IMR-90 (cell line): ENCODE data around the gene PCA3. TPM values are rescaled to one million over a fixed set of nuclear protein-coding genes. Genes with fewer than 3 reads are reported as not detected.

Experiments
- ATAC-seq: fragments of 200-7000 bp; cut with Tn5 transposase; 2 replicates; pipeline ENCODE4 v1.9.1; 2020; ENCODE audit warnings: low read depth, mild to moderate bottlenecking, moderate library complexity
- BruUV-seq: library from RNA; stranded (reverse); fragments of 400-500 nt; replicated peaks from 2 replicates; lab custom pipeline; 2021; lab: Mats Ljungman, UMichigan
- CTCF ChIA-PET: fragments of 300-600 bp; formaldehyde crosslinking; extraction: SDS; loops from one replicate; lab custom pipeline; 2021; ENCODE audit warnings: antibody characterized with exemption; lab: Yijun Ruan, JAX
- POLR2A ChIA-PET: fragments of 300-600 bp; sonication (Branson Sonifier 250); formaldehyde crosslinking; loops from one replicate; lab custom pipeline; 2022; ENCODE audit warnings: antibody characterized with exemption; ENCODE audit not compliant: unreplicated experiment; lab: Charles Lee
- DNase-seq: peaks from one replicate; pipeline ENCODE4 v3.0.0; 2013
- H2AFZ ChIP-seq: replicated peaks from 2 replicates; pipeline ENCODE3; 2013; ENCODE audit warnings: low read length, mild to moderate bottlenecking; ENCODE audit not compliant: poor library complexity
- H2AK5ac ChIP-seq: 2 replicates; pipeline ENCODE4 v1.6.1; 2013; ENCODE audit warnings: low read depth, low read length, inconsistent platforms
- H2AK9ac ChIP-seq: replicated peaks from 2 replicates; pipeline ENCODE3; 2013; ENCODE audit warnings: mild to moderate bottlenecking, low read depth, low read length, moderate library complexity; ENCODE audit not compliant: poor library complexity
- H2BK120ac ChIP-seq: 2 replicates; pipeline ENCODE4 v1.6.1; 2013; ENCODE audit warnings: low read depth, low read length, inconsistent platforms
- H2BK15ac ChIP-seq: 3 replicates; pipeline ENCODE4 v1.6.1; 2013; ENCODE audit warnings: low read depth, low read length, inconsistent platforms
- H2BK20ac ChIP-seq: 2 replicates; pipeline ENCODE4 v1.6.1; 2013; ENCODE audit warnings: low read depth, mild to moderate bottlenecking, inconsistent platforms, low read length, moderate library complexity
- H2BK5ac ChIP-seq: 2 replicates; pipeline ENCODE4 v1.6.1; 2013; ENCODE audit warnings: mild to moderate bottlenecking, low read depth, low read length, inconsistent platforms; ENCODE audit not compliant: poor library complexity, severe bottlenecking
- H3K14ac ChIP-seq: replicated peaks from 2 replicates; pipeline ENCODE4 v1.6.1; 2013; ENCODE audit warnings: low read depth, low read length, inconsistent platforms
- H3K18ac ChIP-seq: 2 replicates; pipeline ENCODE4 v1.6.1; 2013; ENCODE audit warnings: low read depth, low read length, control low read depth
- H3K23ac ChIP-seq: 2 replicates; pipeline ENCODE4 v1.6.1; 2013; ENCODE audit warnings: low read depth, low read length, inconsistent platforms
- H3K27ac ChIP-seq: 2 replicates; pipeline ENCODE4 v1.5.1; 2013; ENCODE audit warnings: mild to moderate bottlenecking, control low read depth, low read length; ENCODE audit not compliant: insufficient read depth
- H3K27me3 ChIP-seq: 2 replicates; pipeline ENCODE4 v1.6.1; 2013; ENCODE audit warnings: low read length; ENCODE audit not compliant: control insufficient read depth, insufficient read depth
- H3K36me3 ChIP-seq: 2 replicates; pipeline ENCODE4 v1.6.1; 2013; ENCODE audit warnings: low read length, mixed read lengths; ENCODE audit not compliant: control insufficient read depth, insufficient read depth
- H3K4ac ChIP-seq: 2 replicates; pipeline ENCODE4 v1.6.1; 2013; ENCODE audit warnings: low read depth, low read length, inconsistent platforms
- H3K4me1 ChIP-seq: 2 replicates; pipeline ENCODE4 v1.6.1; 2013; ENCODE audit warnings: low read length, mixed read lengths; ENCODE audit not compliant: control insufficient read depth, insufficient read depth
- H3K4me2 ChIP-seq: 2 replicates; pipeline ENCODE4 v1.6.1; 2013; ENCODE audit warnings: low read depth, mild to moderate bottlenecking, control low read depth, low read length, moderate library complexity
- H3K4me3 ChIP-seq: 2 replicates; pipeline ENCODE4 v1.5.1; 2013; ENCODE audit warnings: low read depth, mild to moderate bottlenecking, control low read depth, low read length, moderate library complexity; ENCODE audit not compliant: insufficient read depth
- H3K56ac ChIP-seq: 2 replicates; pipeline ENCODE4 v1.6.1; 2013; ENCODE audit warnings: low read length, inconsistent platforms; ENCODE audit not compliant: insufficient read depth; ENCODE audit errors: extremely low read depth
- H3K79me1 ChIP-seq, 2 experiments: 2 replicates each; pipeline ENCODE4 v1.6.1; 2013; ENCODE audit warnings: low read length in 2 of 2, inconsistent platforms in 1 of 2, low read depth in 1 of 2
- H3K9ac ChIP-seq: 2 replicates; pipeline ENCODE4 v1.6.1; 2013; ENCODE audit warnings: low read depth, low read length, control low read depth
- H3K9me1 ChIP-seq: 2 replicates; pipeline ENCODE4 v1.6.1; 2013; ENCODE audit warnings: low read length, inconsistent platforms; ENCODE audit not compliant: insufficient read depth
- H3K9me3 ChIP-seq: 2 replicates; pipeline ENCODE4 v1.6.1; 2013; ENCODE audit warnings: low read length; ENCODE audit not compliant: control insufficient read depth, insufficient read depth
- H4K20me1 ChIP-seq: 2 replicates; pipeline ENCODE4 v1.6.1; 2013; ENCODE audit warnings: low read length, inconsistent platforms; ENCODE audit not compliant: insufficient read depth
- H4K5ac ChIP-seq: 2 replicates; pipeline ENCODE4 v1.6.1; 2013; ENCODE audit warnings: mild to moderate bottlenecking, low read depth, low read length, control low read depth
- H4K8ac ChIP-seq, 2 experiments: 2 replicates each; pipeline ENCODE4 v1.6.1; 2013; ENCODE audit warnings: low read depth in 2 of 2, low read length in 2 of 2, control low read depth in 1 of 2, inconsistent platforms in 1 of 2
- H4K91ac ChIP-seq: 2 replicates; pipeline ENCODE4 v1.6.1; 2013; ENCODE audit warnings: low read depth, low read length, inconsistent platforms; ENCODE audit not compliant: insufficient read depth
- BHLHE40 ChIP-seq: fragments of 150-350 bp; IDR thresholded peaks from 2 replicates; pipeline ENCODE4 v1.6.1; 2016; ENCODE audit warnings: mild to moderate bottlenecking, low read depth, low read length
- CEBPB ChIP-seq: IDR thresholded peaks from 2 replicates; pipeline ENCODE4 v1.6.1; 2012; ENCODE audit warnings: low read depth, low read length, improper control_type of control experiment
- CHD1 ChIP-seq: IDR thresholded peaks from 2 replicates; pipeline ENCODE4 v1.6.1; 2012; ENCODE audit warnings: low read depth, low read length, improper control_type of control experiment
- RAD21 ChIP-seq: IDR thresholded peaks from 2 replicates; pipeline ENCODE4 v1.6.1; 2012; ENCODE audit warnings: low read length, improper control_type of control experiment
- SMC3 ChIP-seq: fragments of 150-350 bp; IDR thresholded peaks from 2 replicates; pipeline ENCODE4 v1.6.1; 2016; ENCODE audit warnings: low read depth, mild to moderate bottlenecking, antibody characterized with exemption, low read length, moderate library complexity
- WGBS, 2 experiments: methylation state at CpG; one replicate each; pipeline versions ENCODE4 v1.1.5 to v1.1.7; 2013; ENCODE audit warnings: missing lambda C conversion rate in 2 of 2; ENCODE audit not compliant: insufficient read length in 1 of 2; ENCODE audit errors: extremely low coverage in 2 of 2; 5-methylcytosine and 5-hydroxymethylcytosine counted together
- dilution Hi-C: fragments of 300-500 bp; cut with HindIII; formaldehyde crosslinking; loops from one replicate; pipeline ENCODE4 v1.14.3; 2018; ENCODE audit warnings: low sequenced_read_pairs; ENCODE audit not compliant: unreplicated experiment
- in situ Hi-C: fragments of 300-500 bp; cut with MboI; formaldehyde crosslinking; loops from 3 replicates; pipeline ENCODE4 v1.14.3; 2019; ENCODE audit warnings: low sequenced_read_pairs, inconsistent platforms, mixed read lengths
- intact Hi-C: fragments of 100-400 bp; cut with micrococcal nuclease; formaldehyde crosslinking; loops from 2 replicates; pipeline ENCODE4 v1.10.0; 2022
- polyA plus RNA-seq, 3 experiments: library from polyadenylated mRNA; depleted of rRNA; stranded (reverse); fragments of >200 nt; gene quantifications; 2 replicates each; pipeline ENCODE4 v1.2.3, GENCODE V29; 2012; ENCODE audit warnings: low replicate concordance in 1 of 3
- total RNA-seq: library from RNA; depleted of rRNA; stranded (reverse); fragments of >200 nt; gene quantifications from 2 replicates; pipeline ENCODE4 v1.2.3, GENCODE V29; 2012
- TF ChIP-seq, protein P1 (sequence below): conservative IDR thresholded peaks from 2 replicates; pipeline ENCODE4 v1.5.1; 2012; ENCODE audit warnings: mild to moderate bottlenecking, low read depth, low read length, improper control_type of control experiment
- TF ChIP-seq, protein P2 (sequence below): fragments of 150-350 bp; IDR thresholded peaks from 2 replicates; pipeline ENCODE4 v1.6.1; 2017; ENCODE audit warnings: mild to moderate bottlenecking, antibody characterized with exemption, low read length, low read depth

The PCA3 gene
- total and polyA plus RNA-seq, 2 of the 4 experiments (the other 2 are of a cell fraction) = not detected

DNA sequence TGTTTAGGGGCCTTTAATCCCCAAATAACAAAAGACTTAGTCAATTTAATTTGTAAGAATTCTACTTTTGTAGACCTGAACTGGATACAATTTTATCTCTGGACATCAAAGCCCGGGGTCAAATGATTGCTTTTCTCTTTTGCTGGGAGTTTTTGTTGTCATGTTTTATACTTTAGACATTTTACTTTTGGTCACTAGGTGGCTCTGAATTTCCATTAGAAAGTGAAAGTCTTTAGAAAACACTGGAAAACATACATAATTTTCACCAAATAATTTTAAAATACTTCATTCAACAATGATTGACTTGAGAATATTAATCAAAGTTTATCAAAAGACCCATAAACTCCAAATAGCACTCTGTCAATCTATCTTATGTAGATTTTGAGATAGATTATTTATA lies 2.8 kb upstream of the PCA3 start:
- Histone ChIP-seq H3K4me3 (no peak overlapping the region), H2BK15ac (no peak overlapping the region), H3K23ac (no peak overlapping the region), H3K27me3 (peaks cover 5% of the 10 kb centered on the region), H4K91ac (no peak overlapping the region), H2AK9ac (no peak overlapping the region), H3K14ac (no peak overlapping the region), H3K4me1 (no peaks in the 10 kb centered on the region), H4K20me1 (no peaks in the 10 kb centered on the region), H3K9me1 (no peaks in the 10 kb centered on the region), H2BK5ac (no peak overlapping the region), H3K36me3 (no peaks in the 10 kb centered on the region), H3K56ac (no peak overlapping the region), H2BK20ac (no peak overlapping the region), H3K4ac (no peak overlapping the region), H4K8ac (no peak overlapping the region), H2AFZ (no peak overlapping the region), H2AK5ac (no peak overlapping the region), H4K5ac (no peak overlapping the region), H3K27ac (no peak overlapping the region), H2BK120ac (no peak overlapping the region), H3K9me3 (no peaks in the 10 kb centered on the region), H3K9ac (no peak overlapping the region), H3K18ac (no peak overlapping the region), H3K4me2 (no peak overlapping the region; the same call in 1 of the 2 replicates), H3K79me1 (no peaks in the 10 kb centered on the region)
- no TSS peak for BruUV-seq
- peak; percentile 41; the same call in 1 of the 2 replicates for TF ChIP-seq SMC3
- no peak for TF ChIP-seq CHD1
- TF ChIP-seq, protein P1, sequence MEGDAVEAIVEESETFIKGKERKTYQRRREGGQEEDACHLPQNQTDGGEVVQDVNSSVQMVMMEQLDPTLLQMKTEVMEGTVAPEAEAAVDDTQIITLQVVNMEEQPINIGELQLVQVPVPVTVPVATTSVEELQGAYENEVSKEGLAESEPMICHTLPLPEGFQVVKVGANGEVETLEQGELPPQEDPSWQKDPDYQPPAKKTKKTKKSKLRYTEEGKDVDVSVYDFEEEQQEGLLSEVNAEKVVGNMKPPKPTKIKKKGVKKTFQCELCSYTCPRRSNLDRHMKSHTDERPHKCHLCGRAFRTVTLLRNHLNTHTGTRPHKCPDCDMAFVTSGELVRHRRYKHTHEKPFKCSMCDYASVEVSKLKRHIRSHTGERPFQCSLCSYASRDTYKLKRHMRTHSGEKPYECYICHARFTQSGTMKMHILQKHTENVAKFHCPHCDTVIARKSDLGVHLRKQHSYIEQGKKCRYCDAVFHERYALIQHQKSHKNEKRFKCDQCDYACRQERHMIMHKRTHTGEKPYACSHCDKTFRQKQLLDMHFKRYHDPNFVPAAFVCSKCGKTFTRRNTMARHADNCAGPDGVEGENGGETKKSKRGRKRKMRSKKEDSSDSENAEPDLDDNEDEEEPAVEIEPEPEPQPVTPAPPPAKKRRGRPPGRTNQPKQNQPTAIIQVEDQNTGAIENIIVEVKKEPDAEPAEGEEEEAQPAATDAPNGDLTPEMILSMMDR = peak; percentile 50
- no peak for TF ChIP-seq CEBPB
- no peak for TF ChIP-seq BHLHE40
- TF ChIP-seq, protein P2, sequence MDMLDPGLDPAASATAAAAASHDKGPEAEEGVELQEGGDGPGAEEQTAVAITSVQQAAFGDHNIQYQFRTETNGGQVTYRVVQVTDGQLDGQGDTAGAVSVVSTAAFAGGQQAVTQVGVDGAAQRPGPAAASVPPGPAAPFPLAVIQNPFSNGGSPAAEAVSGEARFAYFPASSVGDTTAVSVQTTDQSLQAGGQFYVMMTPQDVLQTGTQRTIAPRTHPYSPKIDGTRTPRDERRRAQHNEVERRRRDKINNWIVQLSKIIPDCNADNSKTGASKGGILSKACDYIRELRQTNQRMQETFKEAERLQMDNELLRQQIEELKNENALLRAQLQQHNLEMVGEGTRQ = no peak
- TF ChIP-seq RAD21 = peak; percentile 35
- ATAC-seq (no peak; the same call in 1 of the 2 replicates), DNase-seq (peak; percentile 7)
- CTCF ChIA-PET = interaction anchor here (0.6 to 1.1 kb wide), 3 partner anchors 226 to 451 kb away, joined by 3 to 6 read pairs (median 4); no protein-coding TSS in a partner anchor
- POLR2A ChIA-PET = no interaction called here
- intact Hi-C loops = loop anchor here (1.0 to 2.0 kb wide), 2 partner anchors 227 to 389 kb away; no protein-coding TSS in a partner anchor
- in situ Hi-C loops = no loop called here
- dilution Hi-C loops = no loop called here
- no CpG with 5 or more reads among the region's 1 CpG for WGBS, 2 experiments
